Activated CD4-positive, CD25-positive, alpha-beta regulatory T cell treated with anti-CD3 and anti-CD28 coated beads, Interleukin-2, amount 50 U/mL, for 72 hours (primary cell): ENCODE results near the gene SUSD1.

Experiments used
- DNase-seq: peaks from one replicate; pipeline ENCODE4 v3.0.0; 2021

SUSD1 gene

DNA sequence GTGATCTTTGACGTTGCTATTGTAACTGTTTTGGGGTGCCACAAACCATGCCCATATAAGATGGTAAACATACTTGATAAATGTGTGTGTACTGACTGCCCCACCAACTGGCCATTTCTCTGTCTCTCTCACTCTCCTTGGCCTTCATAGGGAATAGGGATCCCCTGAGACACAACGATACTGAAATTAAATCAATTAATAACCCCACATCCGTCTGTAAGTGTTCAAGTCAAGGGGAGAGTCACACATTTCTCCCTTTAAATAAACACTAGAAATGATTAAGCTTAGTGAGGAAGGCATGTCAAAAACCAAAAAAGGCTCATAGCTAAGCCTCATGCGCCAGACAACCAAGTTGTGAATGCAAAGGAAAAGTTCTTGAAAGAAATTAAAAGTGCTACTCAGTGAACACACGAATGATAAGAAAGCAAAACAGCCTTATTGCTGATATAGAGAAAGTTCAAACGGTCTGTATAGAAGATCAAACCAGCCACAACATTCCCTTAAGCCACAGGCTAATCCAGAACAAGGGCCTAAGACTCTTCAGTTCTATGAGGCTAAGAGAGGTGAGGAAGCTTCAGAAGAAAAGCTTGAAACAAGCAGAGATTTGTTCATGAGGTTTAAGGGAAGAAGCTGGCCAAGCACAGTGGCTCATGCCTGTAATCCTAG, 167.4 kb downstream of the SUSD1 start:
- DNase-seq: no peak

DNA sequence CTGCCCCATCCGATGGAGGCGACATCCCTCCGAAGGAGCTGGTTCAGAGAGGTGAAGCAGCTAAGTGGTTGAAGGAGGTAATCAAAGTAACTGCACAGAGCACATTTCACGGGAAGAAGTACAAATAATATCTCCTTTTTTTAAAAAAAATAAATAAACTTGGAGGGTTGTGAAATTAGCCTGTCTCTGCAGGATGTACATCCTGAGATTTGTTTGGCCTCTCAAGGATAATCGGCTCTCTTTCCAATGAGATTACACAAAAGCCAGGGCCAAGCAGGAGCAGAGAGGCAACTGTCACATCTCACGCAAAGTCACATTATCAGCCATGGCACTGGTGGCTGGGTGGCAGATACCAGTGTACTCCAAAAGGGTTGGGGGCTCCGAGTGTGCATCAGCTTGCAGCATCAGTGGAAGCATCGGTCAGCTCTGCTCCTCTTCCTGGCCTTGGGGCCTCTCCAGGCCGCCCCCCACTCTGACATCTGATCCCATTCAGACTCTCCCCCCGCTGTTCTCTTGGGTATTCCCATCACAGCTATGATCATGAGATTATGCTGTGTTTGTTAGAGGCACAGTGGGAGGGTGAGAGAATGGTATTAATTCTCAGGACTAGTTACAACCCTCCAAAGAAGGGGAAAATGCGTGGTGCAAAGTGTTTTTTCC, 168.6 kb downstream of the SUSD1 start:
- no peak for DNase-seq

DNA sequence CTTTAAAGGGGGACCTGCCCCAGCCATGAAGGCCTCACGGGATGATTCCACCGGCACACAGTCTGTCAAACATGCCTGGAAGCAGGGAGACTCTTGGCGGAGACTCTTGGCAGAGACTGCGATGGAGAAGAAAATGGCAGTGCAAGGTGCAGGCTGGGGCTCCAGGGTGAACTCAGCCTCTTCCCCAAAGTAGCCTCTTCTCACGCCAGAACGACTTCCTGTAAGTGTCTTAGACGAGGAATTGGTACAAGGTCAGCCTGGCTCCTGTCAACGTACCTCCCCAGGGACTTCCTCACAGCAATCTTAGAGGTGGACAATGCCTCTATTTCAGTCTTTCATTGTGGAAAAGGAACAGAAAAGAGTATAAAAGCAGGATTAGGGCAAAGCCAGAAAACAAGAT, 169.2 kb downstream of the SUSD1 start:
- DNase-seq: no peak

DNA sequence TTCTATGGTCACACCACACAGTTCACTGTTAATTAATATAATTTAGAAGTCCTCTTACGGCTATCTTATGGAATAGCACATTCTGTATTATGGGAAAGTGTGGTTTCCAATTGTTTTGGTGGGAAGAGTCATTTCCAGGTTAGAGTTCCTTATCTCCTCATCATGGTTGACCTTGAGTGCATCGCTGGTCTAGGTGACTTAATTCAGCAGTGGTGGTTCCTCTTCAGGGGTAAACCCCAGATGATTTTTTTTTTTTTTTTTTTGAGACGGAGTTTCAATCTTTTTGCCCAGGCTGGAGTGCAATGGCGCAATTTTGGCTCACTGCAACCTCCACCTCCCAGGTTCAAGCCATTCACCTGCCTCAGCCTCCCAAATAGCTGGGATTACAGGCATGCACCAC, 171.6 kb downstream of the SUSD1 start:
- no peak for DNase-seq

DNA sequence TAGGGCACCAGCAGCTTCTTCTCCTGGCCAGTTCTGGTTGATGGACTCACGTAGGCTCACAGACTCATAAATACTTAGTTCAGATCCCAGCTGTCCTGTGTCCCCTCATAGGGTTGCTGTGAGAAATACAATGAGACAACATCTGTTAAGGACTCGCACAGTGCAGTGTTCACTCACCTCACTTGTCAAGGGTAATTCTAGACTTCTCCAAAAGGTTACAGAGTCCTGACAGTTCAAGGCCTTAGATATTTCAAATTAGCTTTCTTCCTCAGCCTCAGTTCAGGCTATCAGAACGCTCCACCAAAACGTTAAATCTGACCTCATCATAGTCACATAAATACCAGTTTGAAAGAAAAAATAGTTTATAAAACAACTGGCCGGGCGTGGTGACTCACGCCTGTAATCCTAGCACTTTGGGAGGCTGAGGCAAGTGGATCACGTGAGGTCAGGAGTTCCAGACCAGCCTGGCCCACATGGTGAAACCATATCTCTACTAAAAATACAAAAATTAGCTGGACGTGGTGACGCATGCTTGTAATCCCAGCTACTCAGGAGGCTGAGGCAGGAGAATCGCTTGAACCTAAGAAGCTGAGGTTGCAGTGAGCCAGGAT, 172.1 kb downstream of the SUSD1 start:
- DNase-seq: no peak

DNA sequence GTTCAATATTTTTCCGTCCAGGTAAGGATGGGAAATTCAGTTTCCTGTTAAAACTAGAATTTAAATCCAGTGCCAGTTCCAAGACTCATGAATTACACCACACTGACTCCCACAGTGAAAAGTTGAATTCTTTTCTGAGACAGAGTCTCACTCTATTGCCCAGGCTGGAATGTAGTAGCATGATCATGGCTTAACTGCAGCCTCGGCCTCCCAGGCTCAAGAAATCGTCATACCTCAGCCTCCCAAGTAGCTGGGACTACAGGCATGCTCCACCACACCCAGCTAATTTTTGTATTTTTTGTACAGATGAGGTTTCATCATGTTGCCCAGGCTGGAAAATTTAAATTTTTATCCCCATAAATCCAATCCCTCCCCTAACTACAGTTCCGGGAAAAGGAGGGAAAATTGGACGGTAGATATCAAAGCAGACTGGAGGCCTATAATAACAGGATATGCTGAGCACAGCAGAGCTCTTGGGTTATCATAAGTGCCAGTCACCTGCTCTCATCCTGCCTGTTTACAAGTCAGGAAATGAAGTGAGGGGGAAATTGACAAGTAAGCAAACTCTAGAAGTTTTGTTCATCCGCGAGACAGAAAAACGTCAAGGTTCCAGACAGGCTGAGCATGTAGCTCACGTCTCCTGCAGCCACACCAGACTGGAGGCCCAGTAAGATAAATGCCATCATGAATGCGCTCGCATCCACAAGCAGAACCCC, 172.8 kb downstream of the SUSD1 start:
- no peak for DNase-seq

DNA sequence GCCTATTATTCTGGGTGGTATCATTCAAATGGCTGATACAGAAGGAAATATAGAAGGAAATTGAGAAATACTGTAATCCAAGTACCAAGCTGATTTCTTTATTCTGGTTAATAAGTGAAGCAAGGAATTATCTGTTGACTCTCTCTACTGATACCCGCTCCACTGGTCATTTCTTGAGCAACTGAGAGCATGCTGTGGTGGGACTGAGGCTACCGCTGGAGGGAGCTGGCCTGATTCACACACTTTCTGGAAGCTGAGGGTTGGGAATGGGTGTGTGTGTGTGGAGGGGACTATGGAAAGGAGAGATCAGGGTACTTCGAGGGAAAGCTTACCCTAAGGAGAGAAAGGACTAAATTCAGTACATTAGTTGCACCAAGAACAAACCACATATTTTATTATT, 174.4 kb downstream of the SUSD1 start:
- no peak for DNase-seq

DNA sequence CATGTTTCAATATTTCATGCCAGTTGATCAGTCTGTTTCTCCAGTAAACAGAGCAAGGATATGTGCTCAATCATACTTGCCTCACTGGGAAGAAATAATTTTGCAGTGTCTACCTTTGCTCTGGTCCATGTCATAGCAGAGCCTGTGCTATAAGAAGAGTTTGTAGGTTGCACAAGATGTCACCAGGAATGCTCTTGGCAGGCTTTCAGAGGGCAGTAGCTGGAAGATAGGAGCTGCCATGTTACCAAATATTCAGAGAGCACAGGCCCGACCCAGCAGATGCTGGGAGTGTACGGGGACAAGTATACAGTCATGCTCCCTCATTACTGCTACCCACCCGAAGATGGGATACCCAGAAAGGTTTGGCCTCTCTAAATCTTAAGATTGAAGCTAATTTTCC, 175.8 kb downstream of the SUSD1 start:
- no peak for DNase-seq

DNA sequence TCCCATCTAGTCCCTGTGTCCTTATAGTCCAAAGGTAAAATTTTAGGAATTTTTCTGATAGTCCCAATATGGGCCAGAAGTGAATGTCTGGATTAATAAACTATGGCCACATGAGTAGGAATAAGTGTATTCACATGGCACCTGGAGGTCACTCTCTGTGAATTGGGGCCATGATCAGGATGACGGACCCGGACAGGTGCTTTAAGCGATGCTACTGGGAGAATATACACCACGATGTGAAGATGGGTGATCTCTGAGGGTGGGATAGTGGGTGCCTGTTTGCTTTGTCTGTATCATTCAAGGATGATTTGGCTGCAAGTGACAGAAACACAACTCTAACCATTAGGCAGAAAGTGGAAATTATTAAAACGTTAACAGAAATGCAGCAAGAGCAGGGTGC, 177.3 kb downstream of the SUSD1 start:
- no peak for DNase-seq

DNA sequence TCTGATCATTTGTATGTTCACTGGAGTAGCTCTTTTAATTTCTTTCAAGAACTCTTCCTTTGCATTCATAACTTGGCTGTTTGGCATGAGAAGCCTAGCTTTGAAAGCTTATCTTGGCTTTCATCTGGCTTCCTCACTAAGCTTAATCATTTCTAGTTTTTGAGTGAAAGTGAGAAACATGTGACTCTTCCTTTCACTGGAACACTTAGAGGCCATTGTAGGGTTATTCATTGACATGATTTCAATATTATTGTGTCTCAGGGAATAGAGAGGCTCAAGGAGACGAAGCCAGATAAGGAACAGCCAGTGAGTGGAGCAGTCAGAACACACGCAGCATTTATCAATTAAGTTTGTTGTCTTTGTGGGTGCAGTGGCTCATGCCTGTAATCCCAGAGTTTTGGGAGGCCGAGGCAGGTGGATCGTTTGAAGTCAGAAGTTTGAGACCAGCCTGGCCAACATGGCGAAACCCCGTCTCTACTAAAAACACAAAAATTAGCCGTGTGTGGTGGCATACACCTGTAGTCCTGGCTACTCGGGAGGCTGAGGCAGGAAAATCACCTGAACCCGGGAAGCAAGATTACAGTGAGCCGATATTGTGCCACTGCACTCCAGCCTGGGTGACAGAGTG, 180.2 kb downstream of the SUSD1 start:
- DNase-seq: no peak

DNA sequence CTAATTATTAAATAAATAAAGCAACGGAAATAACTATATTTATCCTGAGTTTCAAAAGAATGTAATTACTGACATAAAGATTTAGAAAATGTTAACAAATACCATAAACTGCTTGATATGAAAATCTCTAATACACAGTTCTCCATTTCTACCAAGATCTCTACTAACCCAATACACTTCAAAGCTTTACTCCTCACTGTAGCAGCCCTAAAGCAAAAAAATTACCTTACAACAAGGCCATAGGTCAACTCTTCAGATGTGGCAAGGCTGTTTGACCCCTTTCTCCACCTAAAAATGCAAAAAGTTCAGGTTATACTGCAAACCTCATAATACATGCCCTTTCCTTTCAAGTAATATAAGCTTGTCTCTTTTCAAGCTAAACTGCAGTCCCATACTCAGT, 181.8 kb downstream of the SUSD1 start:
- DNase-seq: no peak

DNA sequence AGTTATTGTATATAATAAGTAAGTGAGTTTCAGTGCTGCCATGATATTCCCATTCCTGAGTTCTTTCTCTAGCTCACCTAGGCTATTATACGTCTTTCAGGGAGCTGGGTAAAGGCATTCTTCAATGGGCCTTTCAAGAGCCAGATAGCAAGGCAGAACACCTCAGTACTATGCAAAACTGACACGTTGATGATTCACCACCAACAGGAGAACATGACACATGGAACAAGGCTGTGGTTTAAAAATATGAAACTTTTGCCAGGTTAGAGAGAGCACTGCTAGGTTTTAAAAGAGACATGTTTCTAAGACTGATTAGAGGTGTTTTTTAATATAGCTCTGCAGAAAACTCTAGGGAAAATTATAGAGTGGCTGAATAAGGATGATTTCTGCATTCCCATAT, 182.6 kb downstream of the SUSD1 start:
- DNase-seq: no peak

DNA sequence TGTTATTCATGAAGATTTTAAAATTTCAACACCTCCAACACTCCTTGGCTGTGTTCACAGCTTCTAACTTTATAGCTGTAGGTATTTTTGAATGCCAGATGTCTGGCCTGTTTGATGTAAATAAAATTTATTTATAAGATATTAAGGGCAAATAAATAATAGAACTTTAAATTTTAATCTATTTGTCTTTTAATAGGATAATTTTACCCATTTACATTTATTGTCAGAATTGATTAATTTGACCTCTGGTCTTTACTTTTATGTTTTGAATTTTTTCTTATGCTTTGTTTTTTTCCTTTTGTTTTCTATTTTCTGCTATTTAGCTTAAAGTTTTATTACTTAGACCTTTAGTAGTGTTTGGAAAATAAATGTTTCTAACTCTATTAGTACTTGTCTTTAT, 183.9 kb downstream of the SUSD1 start:
- no peak for DNase-seq
